Embryonic facial prominence (tissue), 1 donor: ENCODE results near the gene HOTAIR.

ENCODE experiments used
- DNase-seq: peaks from one replicate; pipeline ENCODE4 v3.0.0-alpha.2; 2016; ENCODE audit errors: extremely low spot score

HOTAIR gene

GRCh38 chr12:53976172-53976822 lies 1.5 kb upstream of the HOTAIR start:
- no peak for DNase-seq

- DNase-seq = no peak
These were observed 862 bp upstream of the HOTAIR start for GRCh38 chr12:53975479-53976152.

GRCh38 chr12:53975064-53975471 lies 314 bp upstream of the HOTAIR start:
- DNase-seq = no peak

GRCh38 chr12:53973236-53974042 lies 1.3 kb downstream of the HOTAIR start:
- DNase-seq = no peak

GRCh38 chr12:53972722-53973235 lies 2.0 kb downstream of the HOTAIR start, which contains the start of gene HOXC11:
TSS of gene HOXC11 (plus strand) at chr12:53973126. CDS start at chr12:53973242, 116 bp downstream.
- DNase-seq = no peak

GRCh38 chr12:53972152-53972702 lies 2.5 kb downstream of the HOTAIR start:
- DNase-seq = no peak

- no peak for DNase-seq
These were observed 3.1 kb downstream of the HOTAIR start for GRCh38 chr12:53971686-53972085.

- no peak for DNase-seq
These were observed 3.6 kb downstream of the HOTAIR start for GRCh38 chr12:53971129-53971528.

GRCh38 chr12:53970451-53970850 lies 4.3 kb downstream of the HOTAIR start:
- no peak for DNase-seq

GRCh38 chr12:53969588-53970259 lies 5.0 kb downstream of the HOTAIR start:
- no peak for DNase-seq

- DNase-seq = no peak
These were observed 6.3 kb downstream of the HOTAIR start for GRCh38 chr12:53968214-53969127.

GRCh38 chr12:53967421-53967925 lies 7.3 kb downstream of the HOTAIR start:
- no peak for DNase-seq

GRCh38 chr12:53966385-53967133 lies 8.2 kb downstream of the HOTAIR start:
- no peak for DNase-seq

GRCh38 chr12:53966085-53966384 lies 8.7 kb downstream of the HOTAIR start:
- no peak for DNase-seq

- DNase-seq = no peak
These were observed 9.3 kb downstream of the HOTAIR start for GRCh38 chr12:53965281-53966084.

GRCh38 chr12:53964315-53964713 lies 10.4 kb downstream of the HOTAIR start:
- no peak for DNase-seq

GRCh38 chr12:53963434-53964314 lies 11.1 kb downstream of the HOTAIR start:
- no peak for DNase-seq

- no peak for DNase-seq
These were observed 11.7 kb downstream of the HOTAIR start for GRCh38 chr12:53963005-53963404.
